Neural progenitor cell (in vitro differentiated cells): ENCODE results near the gene PYCR2. TPM values are rescaled to one million over a fixed set of nuclear protein-coding genes. Genes with fewer than 3 reads are reported as not detected.
A peak's percentile ranks its signal among the peaks of the same experiment; 100 is the strongest.
"Not testable (repeated sequence)": the region's sequence is repeated elsewhere in the genome, so short reads cannot be mapped to it uniquely, and the experiment has no call there.

Source experiments
- DNase-seq: peaks from one replicate; pipeline ENCODE4 v3.0.0-alpha.2; 2016; ENCODE audit warnings: low spot score
- H2AFZ ChIP-seq: fragments of 200-600 bp; sonication (generic); replicated peaks from 2 replicates; pipeline ENCODE4 v1.6.1; 2016; ENCODE audit warnings: antibody characterized with exemption
- H3F3A ChIP-seq: fragments of 200-600 bp; sonication (generic); 2 replicates; pipeline ENCODE4 v1.6.1; 2016; ENCODE audit warnings: antibody characterized with exemption, low read depth
- H3K27ac ChIP-seq: fragments of 200-600 bp; sonication (generic); 2 replicates; pipeline ENCODE4 v1.5.1; 2016; ENCODE audit warnings: mild to moderate bottlenecking
- H3K27me3 ChIP-seq: fragments of 200-600 bp; sonication (generic); 2 replicates; pipeline ENCODE4 v1.6.1; 2016; ENCODE audit warnings: mild to moderate bottlenecking, moderate library complexity
- H3K36me3 ChIP-seq: fragments of 200-600 bp; sonication (generic); 2 replicates; pipeline ENCODE4 v1.5.1; 2016
- H3K4me1 ChIP-seq: fragments of 200-600 bp; sonication (generic); 2 replicates; pipeline ENCODE4 v1.6.1; 2016; ENCODE audit warnings: mixed run types
- H3K4me2 ChIP-seq: fragments of 200-600 bp; sonication (generic); 2 replicates; pipeline ENCODE4 v1.6.1; 2016
- H3K4me3 ChIP-seq: fragments of 200-600 bp; sonication (generic); 2 replicates; pipeline ENCODE4 v1.5.1; 2016
- H3K79me2 ChIP-seq: fragments of 200-600 bp; sonication (generic); 2 replicates; pipeline ENCODE4 v1.6.1; 2016; ENCODE audit warnings: low read depth
- H3K9ac ChIP-seq: fragments of 200-600 bp; sonication (generic); 2 replicates; pipeline ENCODE4 v1.6.1; 2016
- H3K9me3 ChIP-seq: fragments of 200-600 bp; sonication (generic); 2 replicates; pipeline ENCODE4 v1.5.1; 2016; ENCODE audit warnings: low read depth
- H4K20me1 ChIP-seq: fragments of 200-600 bp; sonication (generic); 2 replicates; pipeline ENCODE4 v1.6.1; 2016; ENCODE audit warnings: low read depth
- H3K27ac Mint-ChIP-seq: 3 replicates; pipeline ENCODE4 v1.8.0; 2021; ENCODE audit warnings: mixed read lengths
- H3K27me3 Mint-ChIP-seq: 2 replicates; pipeline ENCODE4 v1.8.0; 2022; ENCODE audit warnings: low read depth, mild to moderate bottlenecking, inconsistent platforms, moderate library complexity, mixed read lengths; ENCODE audit not compliant: insufficient read depth
- H3K36me3 Mint-ChIP-seq: 3 replicates; pipeline ENCODE4 v1.8.0; 2021; ENCODE audit warnings: mixed read lengths
- H3K4me1 Mint-ChIP-seq: 3 replicates; pipeline ENCODE4 v1.8.0; 2021; ENCODE audit warnings: mixed read lengths
- H3K4me3 Mint-ChIP-seq: 3 replicates; pipeline ENCODE4 v1.8.0; 2021; ENCODE audit warnings: mild to moderate bottlenecking, moderate library complexity, mixed read lengths
- H3K9me3 Mint-ChIP-seq: 3 replicates; pipeline ENCODE4 v1.8.0; 2020; ENCODE audit warnings: mixed read lengths
- EZH2 ChIP-seq: fragments of 200-600 bp; sonication (generic); IDR thresholded peaks from 2 replicates; pipeline ENCODE4 v1.6.1; 2017; ENCODE audit warnings: antibody characterized with exemption, mild to moderate bottlenecking, moderate library complexity
- EZH2phosphoT487 ChIP-seq: fragments of 200-600 bp; sonication (generic); IDR thresholded peaks from 2 replicates; pipeline ENCODE4 v1.6.1; 2017; ENCODE audit warnings: antibody characterized with exemption
- total RNA-seq: library from RNA; depleted of rRNA; stranded (reverse); fragments of >200 nt; gene quantifications from 2 replicates; pipeline ENCODE4 v1.2.3, GENCODE V29; 2015; ENCODE audit warnings: low replicate concordance
- TF ChIP-seq, protein P1 (sequence below): fragments of 200-600 bp; sonication (generic); IDR thresholded peaks from 2 replicates; pipeline ENCODE4 v1.5.1; 2017; ENCODE audit warnings: antibody characterized with exemption, mild to moderate bottlenecking

PYCR2 gene
- total RNA-seq, 1 donor from 2014 or later: 23.8 TPM

DNA sequence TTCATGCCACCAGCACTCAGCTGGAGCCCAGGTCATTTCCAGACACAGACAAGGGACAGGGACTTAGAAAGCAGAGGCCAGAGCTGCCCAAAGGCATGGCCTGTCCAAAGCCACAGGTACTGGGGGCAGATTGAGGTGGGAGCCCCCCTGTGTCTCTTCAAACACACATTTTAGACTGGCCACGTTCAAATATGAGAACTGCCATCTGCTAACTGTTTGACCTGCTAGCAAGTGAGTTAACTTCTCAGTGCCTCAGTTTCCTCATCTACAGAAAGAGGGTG lies 17.8 kb upstream of the PYCR2 start:
- Mint-ChIP-seq H3K9me3 (no peaks in the 10 kb centered on the region), H3K27ac (peak overlapping the region; percentile 89)

DNA sequence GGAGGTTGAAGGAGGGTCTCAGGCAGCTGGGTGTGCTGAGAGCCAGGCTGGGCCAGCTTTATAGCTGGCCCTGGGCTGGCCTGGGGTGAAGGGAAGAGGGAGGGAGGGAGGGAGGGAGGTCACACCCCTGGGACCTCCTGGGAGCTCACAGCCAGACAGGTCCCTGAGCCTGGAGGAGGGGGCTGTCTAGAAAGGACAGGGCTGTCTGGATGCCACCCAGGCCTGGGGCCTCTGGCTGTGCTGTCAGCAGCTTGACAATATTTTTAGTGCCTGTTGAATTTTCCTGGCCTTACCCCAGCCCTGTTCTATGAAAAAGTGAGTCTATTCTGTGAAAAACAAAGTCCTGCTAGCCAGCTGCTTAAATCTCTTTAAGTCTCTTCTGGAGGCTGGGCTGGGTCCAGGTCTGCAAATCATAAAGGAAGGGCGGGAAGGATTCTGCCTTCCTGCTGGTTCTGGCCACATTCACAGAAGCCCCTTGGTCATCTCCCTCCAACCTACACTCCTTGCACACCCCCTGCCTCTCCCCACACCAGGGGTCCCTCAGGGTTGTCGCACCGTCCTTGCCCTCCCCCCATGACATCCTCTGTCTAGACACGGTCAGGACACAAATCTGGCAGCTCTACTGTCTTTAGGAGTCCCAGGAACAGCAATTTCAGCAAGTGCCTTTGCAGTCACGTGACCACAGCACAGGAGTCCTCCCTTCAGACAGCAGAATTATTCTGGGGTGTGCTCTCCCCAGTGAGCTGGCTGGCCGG lies 17.3 kb upstream of the PYCR2 start, which contains the start of gene LEFTY2:
TSS of gene LEFTY2 (minus strand) at position 34 of the 755 bp plus-strand sequence. CDS start 80 bp downstream, outside the sequence.
- H3K36me3 Mint-ChIP-seq: no peaks in the 10 kb centered on the region
- no peak within 1 kb of the TSS for H3K9ac ChIP-seq
- TF ChIP-seq, protein P1, sequence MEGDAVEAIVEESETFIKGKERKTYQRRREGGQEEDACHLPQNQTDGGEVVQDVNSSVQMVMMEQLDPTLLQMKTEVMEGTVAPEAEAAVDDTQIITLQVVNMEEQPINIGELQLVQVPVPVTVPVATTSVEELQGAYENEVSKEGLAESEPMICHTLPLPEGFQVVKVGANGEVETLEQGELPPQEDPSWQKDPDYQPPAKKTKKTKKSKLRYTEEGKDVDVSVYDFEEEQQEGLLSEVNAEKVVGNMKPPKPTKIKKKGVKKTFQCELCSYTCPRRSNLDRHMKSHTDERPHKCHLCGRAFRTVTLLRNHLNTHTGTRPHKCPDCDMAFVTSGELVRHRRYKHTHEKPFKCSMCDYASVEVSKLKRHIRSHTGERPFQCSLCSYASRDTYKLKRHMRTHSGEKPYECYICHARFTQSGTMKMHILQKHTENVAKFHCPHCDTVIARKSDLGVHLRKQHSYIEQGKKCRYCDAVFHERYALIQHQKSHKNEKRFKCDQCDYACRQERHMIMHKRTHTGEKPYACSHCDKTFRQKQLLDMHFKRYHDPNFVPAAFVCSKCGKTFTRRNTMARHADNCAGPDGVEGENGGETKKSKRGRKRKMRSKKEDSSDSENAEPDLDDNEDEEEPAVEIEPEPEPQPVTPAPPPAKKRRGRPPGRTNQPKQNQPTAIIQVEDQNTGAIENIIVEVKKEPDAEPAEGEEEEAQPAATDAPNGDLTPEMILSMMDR: no peak
- TF ChIP-seq EZH2 (no peak), EZH2phosphoT487 (no peak)
- H3K4me1 ChIP-seq: peaks cover 35% of the 10 kb centered on the region
- no peak within 1 kb of the TSS for H3K4me3 Mint-ChIP-seq
- peaks cover 19% of the 10 kb centered on the region for H3K27me3 ChIP-seq
- H3K27me3 Mint-ChIP-seq: peaks cover 6% of the 10 kb centered on the region
- peak; percentile 33 for DNase-seq
- H3K27ac Mint-ChIP-seq: peak within 1 kb of the TSS; percentile 89
- no peak within 1 kb of the TSS for H3K27ac ChIP-seq
- no peaks in the 10 kb centered on the region for H3K79me2 ChIP-seq
- no peaks in the 10 kb centered on the region for H3K36me3 ChIP-seq
- H4K20me1 ChIP-seq: no peaks in the 10 kb centered on the region
- H3K4me2 ChIP-seq: peak within 1 kb of the TSS; percentile 46
- H3K4me1 Mint-ChIP-seq: peaks cover 38% of the 10 kb centered on the region
- peaks cover 17% of the 10 kb centered on the region for H3F3A ChIP-seq
- H3K4me3 ChIP-seq: no peak within 1 kb of the TSS
- H3K9me3 Mint-ChIP-seq: no peaks in the 10 kb centered on the region
- H3K9me3 ChIP-seq: no peaks in the 10 kb centered on the region
- no peak within 1 kb of the TSS for H2AFZ ChIP-seq

More for the DNA sequence above, 17.8 kb upstream of the PYCR2 start:
- peaks cover 7% of the 10 kb centered on the region for H3K27me3 Mint-ChIP-seq
- H4K20me1 ChIP-seq: no peaks in the 10 kb centered on the region
- no peaks in the 10 kb centered on the region for H3K36me3 Mint-ChIP-seq
- no peaks in the 10 kb centered on the region for H3K9me3 ChIP-seq
- no peaks in the 10 kb centered on the region for H3K79me2 ChIP-seq
- no peak overlapping the region for H2AFZ ChIP-seq
- H3K4me3 ChIP-seq: no peak overlapping the region
- H3K4me2 ChIP-seq: peak overlapping the region; percentile 46
- H3K27me3 ChIP-seq: peaks cover 23% of the 10 kb centered on the region
- DNase-seq: no peak
- peaks cover 17% of the 10 kb centered on the region for H3F3A ChIP-seq
- H3K9ac ChIP-seq: no peak overlapping the region
- no peaks in the 10 kb centered on the region for H3K36me3 ChIP-seq
- H3K4me1 ChIP-seq: peaks cover 36% of the 10 kb centered on the region
- TF ChIP-seq EZH2phosphoT487 (no peak), EZH2 (no peak)
- TF ChIP-seq, protein P1: no peak
- no peak overlapping the region for H3K4me3 Mint-ChIP-seq
- H3K4me1 Mint-ChIP-seq: peaks cover 42% of the 10 kb centered on the region
- no peak overlapping the region for H3K27ac ChIP-seq

DNA sequence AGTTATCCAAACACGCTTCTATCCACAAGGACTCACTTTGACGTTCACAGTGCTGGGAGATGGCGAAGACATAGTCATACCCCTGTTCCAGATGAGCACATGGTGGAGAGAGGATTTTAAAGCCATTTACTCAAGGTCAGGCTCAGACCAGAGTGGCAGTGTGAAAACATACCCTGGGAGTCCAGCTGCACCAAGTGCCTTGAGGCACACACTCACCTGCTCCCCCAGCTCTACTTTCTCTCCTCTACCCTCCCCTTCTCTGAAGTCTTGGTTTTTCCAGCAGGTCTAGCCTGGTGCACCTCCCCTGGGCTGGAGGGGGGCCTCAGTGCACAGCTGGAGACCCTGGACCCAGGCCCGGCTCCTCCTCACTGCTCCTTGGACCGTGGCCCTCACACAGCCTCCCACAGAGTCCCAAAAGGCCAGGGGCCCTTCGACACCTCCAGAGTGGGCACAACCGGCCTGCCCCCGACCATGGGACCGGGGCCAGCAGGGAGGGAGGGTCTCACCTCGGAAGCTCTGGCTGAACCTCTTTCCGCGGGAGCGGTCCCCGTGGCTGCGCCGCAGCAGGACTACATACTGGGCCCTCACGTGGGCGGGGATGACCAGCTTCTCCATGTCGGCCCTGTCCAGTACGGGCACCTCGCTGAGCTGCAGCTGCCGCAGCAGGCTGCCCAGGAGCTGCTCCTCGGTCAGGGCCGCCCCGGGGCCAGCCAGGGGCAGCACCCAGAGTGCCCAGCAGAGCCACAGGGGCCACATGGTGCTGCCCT lies 16.5 kb upstream of the PYCR2 start:
- peaks cover 11% of the 10 kb centered on the region for H3F3A ChIP-seq
- H3K9me3 Mint-ChIP-seq: no peaks in the 10 kb centered on the region
- H3K4me3 Mint-ChIP-seq: no peak overlapping the region
- H3K27ac ChIP-seq: no peak overlapping the region
- H3K4me1 Mint-ChIP-seq: peaks cover 30% of the 10 kb centered on the region
- no peak overlapping the region for H2AFZ ChIP-seq
- DNase-seq: no peak
- H3K9me3 ChIP-seq: no peaks in the 10 kb centered on the region
- no peaks in the 10 kb centered on the region for H3K36me3 Mint-ChIP-seq
- H3K36me3 ChIP-seq: no peaks in the 10 kb centered on the region
- no peaks in the 10 kb centered on the region for H3K79me2 ChIP-seq
- H3K4me2 ChIP-seq: peak overlapping the region; percentile 46
- H3K27me3 Mint-ChIP-seq: peaks cover 2% of the 10 kb centered on the region
- H4K20me1 ChIP-seq: no peaks in the 10 kb centered on the region
- peaks cover 27% of the 10 kb centered on the region for H3K4me1 ChIP-seq
- no peak for TF ChIP-seq EZH2
- TF ChIP-seq, protein P1: no peak
- no peak for TF ChIP-seq EZH2phosphoT487
- peaks cover 19% of the 10 kb centered on the region for H3K27me3 ChIP-seq
- peak overlapping the region; percentile 74 for H3K27ac Mint-ChIP-seq
- H3K4me3 ChIP-seq: no peak overlapping the region
- no peak overlapping the region for H3K9ac ChIP-seq

DNA sequence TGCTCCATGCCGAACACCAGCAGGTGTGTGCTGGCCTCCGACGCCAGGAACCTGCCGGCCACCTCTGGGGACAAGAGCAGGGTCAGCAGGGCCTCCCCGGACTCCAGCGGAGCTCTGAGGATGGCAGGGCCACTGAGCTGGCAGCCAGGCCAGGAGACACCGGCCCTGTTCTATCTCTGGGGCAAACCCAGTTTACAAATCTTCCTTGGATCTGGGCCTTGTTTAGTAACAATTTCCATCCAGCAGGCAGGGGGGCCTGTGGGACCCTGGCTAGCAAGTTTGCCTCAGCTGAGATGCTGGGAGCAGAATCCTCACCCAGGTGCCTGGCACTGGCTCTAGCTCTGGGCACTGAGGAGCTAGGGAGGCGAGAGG lies 15.9 kb upstream of the PYCR2 start:
- H3F3A ChIP-seq, H3K36me3 ChIP-seq, H3K9me3 Mint-ChIP-seq, H3K36me3 Mint-ChIP-seq, H3K27ac ChIP-seq, H3K4me3 Mint-ChIP-seq, DNase-seq, H3K9me3 ChIP-seq, H3K27me3 Mint-ChIP-seq, H3K79me2 ChIP-seq, H3K9ac ChIP-seq, H3K4me2 ChIP-seq, H3K4me3 ChIP-seq, H4K20me1 ChIP-seq, H2AFZ ChIP-seq: not testable (repeated sequence)
- H3K4me1 Mint-ChIP-seq: peaks cover 24% of the 10 kb centered on the region
- Histone ChIP-seq H3K4me1 (peaks cover 20% of the 10 kb centered on the region), H3K27me3 (peaks cover 19% of the 10 kb centered on the region)
- peak overlapping the region; percentile 74 for H3K27ac Mint-ChIP-seq

DNA sequence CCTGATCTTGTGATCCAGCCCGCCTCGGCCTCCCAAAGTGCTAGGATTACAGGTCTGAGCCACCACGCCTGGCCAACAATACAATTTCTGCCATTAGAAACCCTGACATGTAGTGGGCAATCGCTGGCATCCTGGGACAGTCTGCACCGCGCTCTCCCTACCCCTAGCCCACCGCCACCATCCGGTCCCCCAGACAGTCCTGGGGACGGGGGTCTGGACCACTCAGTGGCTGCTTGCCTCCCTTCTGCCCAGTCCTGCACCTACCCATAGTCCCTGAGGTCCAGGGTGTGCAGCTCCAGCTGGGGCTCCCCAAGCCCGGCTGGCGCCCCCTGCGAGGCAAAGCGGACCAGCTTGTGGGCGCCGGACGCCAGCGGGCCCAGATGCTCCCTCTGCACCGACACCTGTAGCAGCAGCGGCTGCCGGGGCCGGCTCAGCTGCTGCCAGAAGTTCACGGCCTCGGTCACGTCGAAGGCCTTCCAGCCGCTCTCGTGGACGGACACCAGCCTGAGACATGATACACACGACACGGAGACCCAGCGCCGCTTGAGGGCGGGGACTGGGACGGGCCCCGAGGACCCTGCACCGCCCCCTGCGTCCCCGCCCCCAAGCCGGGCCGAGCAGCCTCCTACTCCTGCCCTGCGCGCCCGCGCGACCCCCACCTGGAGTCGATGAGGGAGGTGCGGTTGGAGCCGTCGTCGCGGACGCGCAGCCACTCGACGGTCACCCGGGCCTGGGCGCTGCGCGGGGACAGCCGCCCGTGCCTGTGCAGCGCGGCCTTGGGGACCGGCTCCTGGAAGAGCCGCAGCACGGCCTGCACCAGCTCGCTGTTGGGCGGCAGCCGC lies 15.3 kb upstream of the PYCR2 start:
- peaks cover 19% of the 10 kb centered on the region for H3K4me1 Mint-ChIP-seq
- H3K9ac ChIP-seq, H3K79me2 ChIP-seq, H3K36me3 Mint-ChIP-seq, H4K20me1 ChIP-seq, H2AFZ ChIP-seq, H3K36me3 ChIP-seq, H3K27ac ChIP-seq, H3F3A ChIP-seq, H3K27me3 Mint-ChIP-seq, H3K4me3 Mint-ChIP-seq, H3K27ac Mint-ChIP-seq, H3K9me3 ChIP-seq, H3K9me3 Mint-ChIP-seq: not testable (repeated sequence)
- Histone ChIP-seq H3K27me3 (peaks cover 19% of the 10 kb centered on the region), H3K4me1 (peaks cover 14% of the 10 kb centered on the region), H3K4me3 (peak overlapping the region; percentile 5), H3K4me2 (peak overlapping the region; percentile 57)
- DNase-seq: peak; percentile 52
